ENCODE data around the gene AKTIP.
"Not testable (repeated sequence)": the region's sequence is repeated elsewhere in the genome, so short reads cannot be mapped to it uniquely, and the experiment has no call there.

The AKTIP gene

DNA sequence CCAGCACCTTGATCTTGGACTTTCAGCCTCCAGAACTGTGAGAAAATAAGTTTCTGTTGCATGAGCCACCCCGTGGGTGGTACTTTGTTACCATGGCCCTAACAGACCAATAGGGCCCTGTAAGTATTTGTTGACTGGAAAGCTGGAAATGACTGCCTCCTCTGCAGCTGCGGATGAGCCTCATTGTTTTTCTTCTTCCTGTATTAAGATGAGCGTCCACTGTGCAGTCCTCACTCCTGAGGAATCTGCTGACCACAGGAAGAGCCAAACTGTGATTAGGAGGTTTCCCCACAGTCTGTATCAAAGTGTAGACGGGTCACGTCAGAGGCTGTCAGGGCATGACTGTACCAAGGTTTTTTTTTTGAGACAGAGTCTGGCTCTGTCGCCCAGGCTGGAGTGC is 12.2 kb upstream of the AKTIP start:
- no peak for DNase-seq

DNA sequence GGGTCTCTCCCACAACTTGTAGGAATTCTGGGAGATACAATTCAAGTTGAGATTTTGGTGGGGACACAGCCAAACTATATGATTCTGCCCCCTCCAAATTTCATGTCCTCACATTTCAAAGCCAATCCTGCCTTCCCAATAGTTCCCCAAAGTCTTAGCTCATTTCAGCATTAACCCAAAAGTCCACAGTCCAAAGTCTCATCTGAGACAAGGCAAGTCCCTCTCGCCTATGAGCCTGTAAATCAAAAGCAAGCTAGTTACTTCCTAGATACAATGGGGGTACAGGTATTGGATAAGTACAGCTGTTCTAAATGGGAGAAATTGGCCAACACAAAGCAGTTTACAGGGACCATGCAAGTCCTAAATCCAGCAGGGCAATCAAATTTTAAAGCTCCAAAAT is 9.8 kb upstream of the AKTIP start:
- not testable (repeated sequence) for DNase-seq

DNA sequence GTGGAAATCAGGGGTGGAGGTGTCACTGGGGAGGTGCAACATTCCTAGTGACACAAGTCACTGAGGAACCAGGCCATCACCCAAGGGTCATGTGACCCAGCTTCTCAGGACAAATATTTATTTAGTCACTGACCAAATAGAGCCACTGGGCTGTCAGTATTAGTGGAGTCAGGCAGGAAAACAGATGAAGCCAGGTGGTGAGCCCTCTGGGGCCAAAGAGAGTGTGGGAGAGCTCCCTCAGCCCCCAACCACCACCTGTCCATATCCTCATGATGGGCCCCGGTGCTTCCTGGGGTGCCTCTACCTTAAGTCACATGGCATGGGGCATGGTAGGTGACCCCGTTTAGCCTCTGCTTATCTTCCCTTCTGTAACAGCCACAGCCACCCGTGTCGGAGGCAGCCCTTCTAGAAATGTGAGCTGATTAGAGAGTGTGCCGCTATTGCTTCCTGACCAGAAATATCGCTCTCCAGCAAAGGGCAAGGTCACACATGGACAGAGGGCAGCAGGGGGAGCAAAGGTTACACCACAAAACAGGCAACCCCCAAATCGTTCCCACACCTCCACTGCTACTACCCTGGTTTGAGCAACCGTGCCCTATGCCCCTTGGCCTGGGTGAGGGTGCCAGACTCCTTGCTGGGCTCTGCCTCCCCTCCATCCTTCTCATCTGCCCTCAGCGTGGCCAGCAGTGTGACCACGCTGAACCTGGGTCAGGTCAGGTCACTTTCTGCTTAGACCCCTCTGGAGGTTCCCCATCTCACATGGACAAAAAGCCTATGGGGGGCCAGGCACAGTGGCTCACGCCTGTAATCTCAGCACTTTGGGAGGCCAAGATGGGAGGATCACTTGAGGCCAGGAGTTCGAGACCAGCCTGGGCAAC is 8.6 kb upstream of the AKTIP start:
- peak in 1 of 2 experiments; percentile 39 for DNase-seq

DNA sequence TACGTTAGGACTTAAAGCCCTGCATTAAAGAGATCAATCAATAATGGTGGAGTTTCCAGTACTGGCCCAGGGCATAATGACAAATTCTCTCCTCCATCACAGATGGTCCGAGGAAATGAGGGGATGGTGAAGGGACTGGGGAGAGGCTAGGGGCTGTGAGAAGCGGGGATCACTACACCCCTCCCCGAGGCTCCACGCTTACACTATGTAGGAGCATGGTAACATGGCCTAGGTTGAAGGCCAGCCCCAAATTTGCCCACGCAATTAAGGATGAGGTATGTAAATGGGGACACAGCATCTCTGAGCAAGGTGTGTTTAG is 8.0 kb upstream of the AKTIP start:
- DNase-seq, result no peak

DNA sequence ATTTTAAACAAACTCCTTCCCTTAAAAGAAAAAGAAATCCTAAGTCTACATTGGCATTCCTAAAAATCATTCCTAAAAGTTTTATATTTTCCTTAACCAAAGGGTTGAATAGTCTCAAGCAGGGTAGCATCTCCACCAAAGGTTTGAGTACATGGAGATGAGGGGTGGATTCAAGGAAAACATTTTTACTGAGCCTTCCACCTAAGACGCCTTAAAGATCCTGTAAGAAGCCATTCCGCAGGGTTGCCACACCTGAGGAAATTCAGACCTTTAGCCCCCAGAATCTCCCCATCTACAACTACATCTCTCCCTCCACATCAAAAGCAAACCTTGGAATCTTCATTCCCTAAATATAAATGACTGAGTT is 7.7 kb upstream of the AKTIP start:
- no peak for DNase-seq

DNA sequence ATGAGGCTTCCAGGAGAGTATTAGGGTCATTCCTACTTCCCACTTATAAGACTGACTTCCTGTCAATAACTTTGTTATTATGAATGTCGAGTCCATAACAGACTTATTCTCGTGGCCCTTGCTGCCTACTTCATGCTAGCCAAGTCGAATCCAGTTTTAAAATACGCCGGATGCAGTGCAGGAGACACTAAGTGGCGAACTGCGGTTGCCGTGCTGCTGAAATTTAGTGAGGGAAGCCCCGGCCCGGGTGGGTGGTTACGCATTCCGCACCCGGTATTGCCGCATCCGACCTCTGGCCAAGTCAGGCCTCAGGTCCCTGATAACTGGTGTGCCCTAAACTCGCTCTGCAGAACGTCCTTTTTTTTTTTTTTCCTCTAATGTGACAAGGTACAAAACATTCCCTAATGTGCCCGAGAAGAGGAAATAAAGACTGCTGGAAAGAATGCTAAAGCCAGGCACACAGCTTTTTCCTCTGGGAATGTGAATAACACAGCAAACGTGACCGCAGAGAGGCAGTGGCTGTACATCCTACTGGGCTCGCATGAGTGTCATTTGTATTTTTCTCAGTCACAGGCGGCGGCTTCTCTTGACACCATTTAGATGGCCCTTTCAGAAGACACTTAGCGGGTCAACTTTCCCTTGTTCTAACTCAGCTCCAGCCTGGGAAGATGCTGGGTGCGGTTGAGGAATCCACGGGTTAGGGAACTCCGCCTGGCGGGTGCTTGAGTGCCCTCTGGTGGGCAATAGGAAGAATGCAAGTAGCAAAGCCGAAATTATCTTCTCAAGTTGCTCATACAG is 7.1 kb upstream of the AKTIP start:
- peak; percentile 29 to 41 for DNase-seq

DNA sequence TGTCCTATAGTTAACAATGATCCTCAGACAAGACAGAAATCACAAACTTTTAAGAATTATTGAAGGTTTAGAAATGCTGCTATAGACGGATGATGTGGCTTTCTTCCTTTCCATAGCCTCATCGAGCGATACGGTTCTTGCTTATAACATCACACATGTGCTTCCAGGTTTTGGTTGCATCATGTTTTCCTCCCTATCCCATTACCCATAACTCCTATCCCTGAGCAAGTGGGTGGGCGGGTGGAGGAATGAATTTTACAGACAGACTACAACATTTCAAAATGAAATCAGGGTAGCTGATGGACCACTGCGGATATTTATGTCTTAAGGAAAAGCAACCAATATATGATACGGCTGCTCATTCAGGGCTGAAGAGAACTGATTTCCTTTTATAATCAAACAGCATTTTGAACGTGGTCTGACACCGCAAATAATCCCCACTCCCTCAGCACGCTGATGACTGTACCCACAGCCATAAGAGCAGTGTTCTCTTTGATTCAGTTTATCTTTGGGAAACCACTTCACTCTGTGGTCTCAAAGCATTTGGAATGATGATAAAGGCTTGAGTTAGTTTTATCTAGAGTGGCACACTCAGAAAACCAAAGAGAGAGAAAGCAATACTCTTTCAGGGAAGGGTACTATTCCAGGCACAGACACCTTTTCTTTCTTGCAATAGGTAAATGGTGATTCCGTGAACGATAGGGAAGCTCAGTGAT is 4.6 kb upstream of the AKTIP start:
- DNase-seq, result no peak

DNA sequence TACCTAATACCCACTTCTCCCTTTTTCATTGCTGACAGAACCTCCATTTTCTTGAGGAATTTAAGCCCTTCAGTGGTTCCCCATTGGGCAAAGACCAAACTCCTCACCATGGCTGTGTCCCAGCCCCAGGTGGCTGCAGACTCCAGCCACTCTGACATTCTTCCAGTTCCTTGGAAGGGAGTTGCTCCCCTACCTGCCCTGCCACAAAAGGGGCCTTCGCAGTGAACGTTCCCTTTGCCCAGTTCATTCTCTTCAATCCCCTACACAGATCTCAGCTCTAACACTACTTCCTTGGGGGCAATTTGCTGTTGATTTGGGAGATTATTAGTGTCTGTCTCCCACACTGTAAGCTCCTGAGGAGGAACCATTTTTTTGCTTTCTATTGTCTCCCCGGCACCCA is 3.2 kb upstream of the AKTIP start:
- no peak for DNase-seq

DNA sequence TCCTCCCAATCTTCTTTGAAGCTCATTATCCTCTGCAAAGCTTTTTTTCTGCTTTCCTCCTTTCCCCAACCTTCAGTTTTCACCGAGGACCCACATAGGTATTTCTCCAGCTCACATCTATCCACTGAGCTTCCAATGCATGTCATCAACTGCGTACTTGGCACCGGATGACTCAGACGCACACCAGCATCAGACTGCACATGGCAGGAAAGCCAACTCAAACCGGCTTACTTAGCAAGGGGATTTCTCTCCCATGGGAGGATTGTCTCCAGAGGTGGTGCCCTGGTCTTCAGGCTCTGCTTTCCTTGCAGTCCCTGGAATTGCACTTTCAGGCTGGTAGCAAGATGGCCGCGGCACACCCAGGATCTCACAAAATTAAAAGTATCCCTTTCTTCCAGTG is 1.7 kb upstream of the AKTIP start:
- DNase-seq, result no peak

DNA sequence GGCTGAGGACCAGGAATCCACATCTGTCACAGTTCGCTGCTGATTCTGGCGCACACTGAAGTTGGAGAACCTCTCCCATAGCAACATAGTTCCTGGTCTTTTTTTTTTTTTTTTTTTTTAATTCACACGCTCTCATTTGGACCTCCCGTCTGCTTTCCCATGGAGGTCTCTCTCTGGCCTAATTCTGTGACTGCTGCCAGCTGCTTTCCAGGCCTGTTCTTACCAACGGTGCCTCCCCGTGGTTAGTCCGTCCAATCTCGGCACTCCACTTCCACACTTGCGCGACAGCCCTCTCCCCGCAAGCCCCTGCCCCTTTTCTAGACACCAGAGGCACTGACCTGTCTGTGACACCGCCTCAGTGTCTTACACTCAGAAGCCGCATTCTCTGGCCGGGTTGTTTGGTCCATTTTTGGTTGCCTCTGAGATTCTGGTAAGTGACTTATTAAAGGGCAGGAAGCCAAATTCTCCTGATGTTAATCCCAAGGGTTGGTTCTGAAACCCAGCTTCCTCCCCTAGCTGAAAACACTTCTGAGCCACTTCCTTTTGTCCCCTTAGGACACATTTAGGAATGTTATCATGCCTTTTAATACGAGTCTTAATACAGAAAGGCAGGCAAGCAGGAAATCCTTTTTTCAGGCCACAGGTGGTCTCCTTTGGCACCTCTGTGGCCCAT is 1.1 kb upstream of the AKTIP start:
- peak in 1 of 2 experiments; percentile 3 for DNase-seq

DNA sequence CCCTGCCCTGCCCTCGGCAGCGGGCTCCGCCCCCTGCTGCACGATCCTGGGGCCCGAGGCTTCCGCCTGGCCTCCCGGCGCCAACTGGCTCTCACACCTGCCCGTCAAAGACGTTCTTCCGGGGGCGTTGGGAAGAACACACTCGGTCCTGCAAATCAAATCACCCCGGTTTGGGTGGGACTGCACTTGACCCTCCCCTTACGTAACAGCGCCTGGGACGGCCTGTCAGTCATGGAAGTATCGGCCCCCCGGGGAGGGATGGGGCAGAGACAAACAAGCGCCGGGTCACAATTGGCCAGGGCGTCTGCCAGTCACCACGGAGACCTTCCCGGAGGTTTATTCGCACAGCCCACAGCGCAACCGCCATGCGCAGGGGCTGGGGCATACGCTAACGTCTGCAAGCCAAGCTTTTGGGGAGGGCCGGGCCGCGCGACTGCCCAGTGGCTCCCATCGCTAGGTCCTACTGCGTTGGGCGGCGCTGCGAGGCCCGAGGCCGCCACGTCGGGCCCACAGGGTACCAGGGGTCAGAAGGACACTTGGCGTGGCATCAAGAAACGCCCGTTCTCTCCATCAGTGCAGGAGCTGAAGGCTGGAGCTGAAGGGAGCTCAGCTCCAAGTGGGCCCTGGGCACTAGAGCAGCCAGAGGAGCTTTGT is 388 bp upstream of the AKTIP start:
- peak; percentile 98 to 99 for DNase-seq

DNA sequence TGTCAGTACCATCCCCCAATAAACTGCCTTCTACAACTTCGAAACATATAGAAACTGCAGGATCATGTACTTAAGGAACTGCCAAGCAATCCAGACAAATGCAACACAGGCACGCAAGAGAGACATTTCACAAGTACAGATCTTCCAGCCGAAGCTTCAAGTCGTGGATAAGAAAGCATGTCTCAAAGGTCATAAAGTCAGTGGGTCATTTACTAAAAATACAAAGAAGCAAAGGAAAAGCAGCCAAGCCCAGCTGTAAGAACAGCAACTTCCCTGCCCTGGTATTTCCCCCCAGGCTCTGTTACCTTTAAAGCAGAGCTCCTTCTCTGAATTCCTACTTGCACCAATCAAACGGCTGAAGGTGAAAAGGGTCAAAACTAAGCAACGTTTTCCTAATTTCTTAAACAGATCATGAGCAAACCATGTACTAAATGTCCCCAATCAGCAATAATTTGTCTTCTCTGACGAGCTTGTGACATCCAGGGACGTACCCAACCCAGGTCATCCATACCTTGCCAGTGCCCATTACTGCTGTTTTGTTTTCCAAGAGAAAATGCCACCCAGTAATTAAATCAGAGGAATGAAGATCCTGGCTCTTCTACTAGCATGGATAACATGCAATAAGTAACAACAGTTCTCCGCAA is 1.7 kb downstream of the AKTIP start:
- no peak for DNase-seq

DNA sequence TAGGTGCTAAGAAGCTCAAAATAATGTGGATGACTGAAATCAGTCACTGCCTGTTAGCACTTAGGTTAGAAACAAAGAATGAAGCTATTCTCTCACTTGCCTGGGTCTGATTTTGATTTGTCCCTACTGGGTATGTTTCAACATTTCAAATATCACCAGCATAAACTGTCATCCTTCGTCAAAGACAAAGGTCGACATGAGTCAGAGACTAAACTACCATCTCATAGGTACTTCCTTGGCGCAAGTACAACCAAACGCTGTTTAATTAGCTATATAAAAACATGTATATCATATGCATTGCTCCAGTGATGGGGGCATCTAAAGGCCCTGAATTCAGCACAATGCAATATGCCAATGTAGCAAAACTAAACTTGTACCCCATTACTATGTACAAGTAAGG is 4.0 kb downstream of the AKTIP start:
- DNase-seq, result no peak

DNA sequence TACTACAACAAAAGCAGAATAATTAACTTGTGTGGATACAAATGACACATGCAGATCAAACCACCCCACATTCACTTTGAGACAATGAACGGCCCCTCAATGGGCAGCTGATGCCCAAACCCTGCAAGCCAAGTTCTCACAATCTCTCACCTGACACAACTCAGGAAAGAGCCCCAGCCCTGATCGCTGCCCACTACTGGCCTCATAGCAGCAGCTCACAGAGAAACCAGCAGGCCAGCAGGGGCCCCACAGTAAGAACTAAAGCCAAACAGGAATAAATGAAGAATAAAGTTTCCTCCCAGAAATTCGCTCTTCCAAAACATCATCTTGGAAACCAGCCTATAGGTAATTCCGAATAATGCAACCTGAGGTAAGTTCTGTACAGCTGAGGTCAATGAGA is 7.7 kb downstream of the AKTIP start:
- no peak for DNase-seq

DNA sequence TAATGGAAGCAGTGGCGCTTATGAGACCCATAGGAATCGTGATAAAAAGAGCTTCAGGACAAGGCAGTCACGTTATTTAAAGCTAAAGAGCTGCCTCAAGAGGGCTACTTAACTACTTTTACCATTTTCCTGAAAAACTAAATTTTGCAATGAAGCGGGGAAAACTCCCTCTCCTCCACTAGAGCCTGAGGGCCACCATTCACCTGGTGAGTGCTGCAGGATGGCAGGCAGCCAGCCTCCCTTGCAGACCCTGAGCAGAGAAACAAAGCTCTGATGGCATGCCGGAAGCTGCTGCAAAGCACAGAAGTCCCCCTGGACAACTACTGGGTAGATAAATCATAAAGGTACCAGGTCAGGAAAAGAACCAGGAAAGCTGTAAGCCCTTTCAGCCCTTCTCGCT is 8.4 kb downstream of the AKTIP start:
- no peak for DNase-seq

DNA sequence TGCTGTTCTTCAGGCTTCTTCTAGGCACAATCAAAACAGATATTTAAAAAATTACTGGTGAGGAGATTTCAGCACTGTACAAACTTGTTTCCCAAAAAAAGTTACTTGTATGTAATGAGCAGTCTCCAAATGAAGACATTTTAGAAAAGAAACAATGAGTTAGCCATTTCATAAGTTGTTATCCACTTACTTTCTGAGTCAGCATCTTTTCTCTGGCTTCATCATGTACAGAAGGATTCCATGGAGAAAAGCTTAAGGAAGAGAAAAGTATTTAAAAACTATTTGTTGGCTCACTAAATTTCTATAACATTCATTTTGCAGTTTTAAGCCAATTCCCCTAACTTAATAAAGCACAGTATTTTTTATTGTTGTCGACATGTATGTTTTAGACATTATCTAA is 10.5 kb downstream of the AKTIP start:
- DNase-seq, result no peak

DNA sequence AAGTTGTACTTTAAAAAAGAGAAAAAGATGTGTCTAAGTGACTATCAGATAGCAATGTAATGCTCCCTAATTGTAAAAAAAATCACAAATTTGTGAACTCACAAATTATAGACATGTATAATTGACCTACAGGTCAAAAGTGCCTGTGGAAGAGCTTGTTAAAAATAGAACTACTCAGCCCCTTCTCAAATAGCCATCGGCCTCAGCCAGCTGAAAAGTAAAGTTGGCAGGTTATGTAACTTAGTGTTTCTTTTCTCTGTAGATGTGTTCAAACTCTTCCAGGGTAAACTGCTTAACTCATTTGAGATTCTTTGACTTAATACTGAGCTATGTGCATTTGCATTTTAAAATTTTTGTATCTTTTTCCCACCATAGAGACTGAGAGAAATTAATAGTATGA is 13.3 kb downstream of the AKTIP start:
- no peak for DNase-seq

DNA sequence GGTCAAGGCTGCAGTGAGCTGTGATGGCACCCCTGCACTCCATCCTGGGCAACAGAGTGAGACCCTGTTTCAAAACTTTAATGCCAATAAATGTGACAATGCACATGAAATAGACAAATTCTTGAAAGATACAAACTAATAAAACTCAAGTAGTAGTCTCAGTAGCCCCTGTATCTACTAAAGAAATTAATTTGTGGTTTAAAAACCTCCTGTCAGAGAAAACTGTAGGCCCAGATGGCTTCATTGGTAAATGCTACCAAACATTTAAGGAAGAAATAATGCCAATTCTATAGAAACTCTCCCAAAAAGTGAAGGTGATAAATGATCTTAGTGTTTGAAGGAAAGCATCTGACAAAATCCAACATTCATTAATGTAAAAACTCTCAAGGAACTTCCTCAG is 16.8 kb downstream of the AKTIP start:
- DNase-seq, result no peak

DNA sequence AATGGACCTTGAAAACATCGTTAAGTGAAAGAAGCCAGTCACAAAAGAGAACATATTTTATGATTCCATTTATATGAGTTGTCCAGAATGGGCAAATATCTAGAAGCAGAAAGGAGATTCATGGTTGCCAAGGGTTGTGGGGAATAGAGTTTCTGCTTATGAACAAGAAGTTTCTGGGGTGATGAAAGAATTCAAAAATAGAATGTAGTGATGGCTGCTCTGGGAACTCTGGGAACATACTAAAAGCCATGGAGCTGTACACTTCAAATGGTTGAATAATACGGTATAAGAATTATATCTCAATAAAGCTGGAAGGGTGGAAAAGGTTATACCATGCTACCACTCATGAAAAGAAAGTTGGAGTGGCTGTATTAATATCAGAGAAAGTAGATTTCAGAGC is 18.5 kb downstream of the AKTIP start:
- DNase-seq, result no peak

DNA sequence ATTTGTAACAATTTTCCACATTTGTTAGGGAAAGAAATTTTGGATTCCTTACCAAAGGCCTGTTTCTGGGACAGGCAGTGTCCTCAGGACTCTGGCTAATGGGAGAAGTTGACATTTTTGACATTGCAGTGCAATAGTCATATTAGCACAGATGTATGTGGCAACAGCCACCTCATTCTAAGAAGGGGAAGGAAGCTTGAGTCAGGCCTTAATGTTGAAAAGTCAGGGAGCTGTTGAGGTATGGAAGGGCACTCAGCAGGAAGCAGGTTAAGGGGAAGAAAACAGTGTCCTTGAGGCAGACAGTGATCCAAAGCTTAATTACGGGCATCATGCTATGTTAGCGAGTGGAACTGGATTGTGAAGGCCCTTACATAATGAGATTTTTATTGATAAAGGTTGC is 20.9 kb downstream of the AKTIP start:
- no peak for DNase-seq

DNA sequence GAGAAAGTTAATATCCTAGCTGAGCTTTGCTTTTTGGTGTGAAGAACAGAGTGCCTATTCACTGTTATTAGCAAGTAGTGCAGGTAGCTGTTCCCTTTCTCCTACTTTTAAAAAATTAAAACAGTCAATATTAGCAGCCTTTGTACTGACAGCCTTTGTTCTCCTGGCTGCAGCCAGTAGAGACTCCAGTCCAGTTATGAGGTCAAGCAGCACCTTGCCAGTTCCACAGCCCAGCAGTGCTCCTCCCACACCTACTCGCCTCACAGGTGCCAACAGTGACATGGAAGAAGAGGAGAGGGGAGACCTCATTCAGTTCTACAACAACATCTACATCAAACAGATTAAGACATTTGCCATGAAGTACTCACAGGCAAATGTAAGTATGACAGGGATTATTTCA is 22.6 kb downstream of the AKTIP start:
- no peak for DNase-seq

DNA sequence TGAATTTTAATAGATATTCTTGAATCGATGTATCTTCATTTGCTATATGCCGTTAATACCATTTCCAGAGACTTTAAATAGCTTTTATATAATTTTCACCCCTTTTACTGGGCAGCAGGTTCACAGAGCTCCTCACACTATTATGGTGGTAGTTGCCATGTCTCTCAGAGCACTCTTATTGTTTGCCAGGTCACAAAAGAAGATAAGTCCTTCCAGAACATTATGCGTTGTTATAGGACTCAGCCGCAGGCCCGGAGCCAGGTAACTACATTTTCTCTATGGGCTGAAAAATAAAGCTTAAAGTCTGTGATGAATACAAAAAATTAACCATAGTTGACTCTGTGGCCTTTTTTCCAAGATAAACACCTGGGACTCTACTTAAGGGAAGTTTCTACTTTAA is 24.0 kb downstream of the AKTIP start:
- DNase-seq, result no peak
